HCT116 (cell line): ENCODE results near the gene GSTM4. TPM values are rescaled to one million over a fixed set of nuclear protein-coding genes. Genes with fewer than 3 reads are reported as not detected.

ENCODE experiments used
- ATAC-seq: fragments of 200-7000 bp; cut with Tn5 transposase; 2 replicates; pipeline ENCODE4 v1.9.1; 2020; ENCODE audit warnings: mild to moderate bottlenecking, moderate library complexity
- BruUV-seq: library from RNA; stranded (reverse); fragments of 400-500 nt; replicated peaks from 2 replicates; lab custom pipeline; 2021; lab: Mats Ljungman, UMichigan
- CTCF ChIA-PET: fragments of 300-600 bp; sonication (Branson Sonifier 250); formaldehyde crosslinking; loops from one replicate; lab custom pipeline; 2021; ENCODE audit warnings: antibody characterized with exemption; lab: Charles Lee
- POLR2A ChIA-PET: fragments of 300-600, 350-600 bp; sonication (Branson Sonifier 250); formaldehyde crosslinking; loops from one replicate; lab custom pipeline; 2021; ENCODE audit warnings: antibody characterized with exemption; lab: Charles Lee
- RAD21 ChIA-PET, 2 experiments: fragments of 300-600 bp; sonication (Branson Sonifier 250); formaldehyde crosslinking; loops; one replicate each; lab custom pipeline; 2023; ENCODE audit warnings: low total read pairs in 2 of 2; ENCODE audit not compliant: uncharacterized antibody in 2 of 2, unreplicated experiment in 2 of 2, low non-redundant PET in 1 of 2; lab: Charles Lee
- DNase-seq: peaks from one replicate; pipeline ENCODE4 v3.0.0-alpha.2; 2010; ENCODE audit warnings: low read depth, low spot score
- H2AFZ ChIP-seq: fragments of 200-600 bp; shearing (Covaris generic), sonication (generic); 2 replicates; pipeline ENCODE4 v1.6.1; 2017; ENCODE audit warnings: low read depth, mixed run types, mixed read lengths, antibody characterized with exemption, low read length; ENCODE audit not compliant: poor library complexity, severe bottlenecking
- H3K27ac ChIP-seq: 2 replicates; pipeline ENCODE4 v1.5.1; 2012; ENCODE audit warnings: low read depth, low read length
- H3K27me3 ChIP-seq: fragments of 200-600 bp; sonication (generic); 2 replicates; pipeline ENCODE4 v1.6.1; 2016; ENCODE audit warnings: mixed run types, low read length, mixed read lengths; ENCODE audit not compliant: insufficient read depth
- H3K36me3 ChIP-seq, 2 experiments: fragments of 200-500 bp in 1 of 2; fragments of 200-600 bp in 1 of 2; sonication (Bioruptor generic) in 1 of 2; sonication (generic) in 1 of 2; 2 replicates each; pipeline versions ENCODE4 v1.5.1 to v1.6.1; 2014 to 2016; ENCODE audit warnings: low read length in 2 of 2, inconsistent platforms in 1 of 2, mixed read lengths in 1 of 2, mixed run types in 1 of 2; ENCODE audit not compliant: insufficient read depth in 2 of 2, control insufficient read depth in 1 of 2
- H3K4me1 ChIP-seq, 2 experiments: fragments of 200-600 bp in 1 of 2; sonication (generic) in 1 of 2; 2 replicates each; pipeline versions ENCODE4 v1.5.1 to v1.6.1; 2012 to 2017; ENCODE audit warnings: low read length in 2 of 2, inconsistent platforms in 1 of 2, mild to moderate bottlenecking in 1 of 2, mixed read lengths in 1 of 2, mixed run types in 1 of 2, moderate library complexity in 1 of 2; ENCODE audit not compliant: insufficient read depth in 2 of 2, control insufficient read depth in 1 of 2
- H3K4me2 ChIP-seq: fragments of 200-600 bp; sonication (generic); 2 replicates; pipeline ENCODE4 v1.6.1; 2017; ENCODE audit warnings: mixed run types, low read length, mixed read lengths
- H3K4me3 ChIP-seq, 2 experiments: fragments of 200-600 bp in 1 of 2; sonication (generic) in 1 of 2; replicated peaks in 1 of 2; 2 replicates each; pipeline ENCODE4 v1.5.1; 2011 to 2016; ENCODE audit warnings: low read length in 2 of 2, control low read depth in 1 of 2, low read depth in 1 of 2, mild to moderate bottlenecking in 1 of 2, mixed read lengths in 1 of 2, mixed run types in 1 of 2
- H3K79me2 ChIP-seq: fragments of 200-600 bp; sonication (generic); 2 replicates; pipeline ENCODE4 v1.6.1; 2017; ENCODE audit warnings: mild to moderate bottlenecking, mixed run types, low read length, moderate library complexity, mixed read lengths; ENCODE audit not compliant: insufficient read depth
- H3K9ac ChIP-seq: fragments of 200-600 bp; sonication (generic); 2 replicates; pipeline ENCODE4 v1.6.1; 2016; ENCODE audit warnings: low read length, mixed read lengths
- H3K9me2 ChIP-seq: fragments of 200-600 bp; sonication (generic), shearing (Covaris generic); 2 replicates; pipeline ENCODE4 v1.6.1; 2017; ENCODE audit warnings: mixed run types, mild to moderate bottlenecking, moderate library complexity; ENCODE audit not compliant: insufficient read depth
- H3K9me3 ChIP-seq, 2 experiments: fragments of 200-500 bp in 1 of 2; fragments of 200-600 bp in 1 of 2; sonication (Bioruptor generic) in 1 of 2; sonication (generic) in 1 of 2; 2 replicates each; pipeline ENCODE4 v1.6.1; 2014 to 2017; ENCODE audit warnings: low read length in 2 of 2, mixed read lengths in 2 of 2, inconsistent platforms in 1 of 2, low read depth in 1 of 2, mild to moderate bottlenecking in 1 of 2, mixed run types in 1 of 2, moderate library complexity in 1 of 2; ENCODE audit not compliant: control insufficient read depth in 1 of 2, insufficient read depth in 1 of 2
- H4K20me1 ChIP-seq: fragments of 200-600 bp; sonication (generic), shearing (Covaris generic); 2 replicates; pipeline ENCODE4 v1.6.1; 2017; ENCODE audit warnings: mixed run types, mild to moderate bottlenecking, moderate library complexity; ENCODE audit not compliant: insufficient read depth
- CBX3 ChIP-seq: IDR thresholded peaks from 2 replicates; pipeline ENCODE4 v1.6.1; 2012; ENCODE audit warnings: low read depth
- CEBPB ChIP-seq: IDR thresholded peaks from 2 replicates; pipeline ENCODE4 v1.6.1; 2012; ENCODE audit warnings: low read depth
- CTCF ChIP-seq, 3 experiments: fragments of 200-600 bp in 1 of 3; sonication (generic) in 1 of 3; IDR thresholded peaks in 2 of 3; conservative IDR thresholded peaks in 1 of 3; 2 replicates each; pipeline ENCODE4 v1.5.1; 2012 to 2017; ENCODE audit warnings: low read depth in 2 of 3, low read length in 2 of 3, antibody characterized with exemption in 1 of 3, borderline replicate concordance in 1 of 3, control low read depth in 1 of 3, mild to moderate bottlenecking in 1 of 3, mixed read lengths in 1 of 3, mixed run types in 1 of 3, moderate library complexity in 1 of 3; ENCODE audit not compliant: insufficient read depth in 1 of 3
- ELF1 ChIP-seq: IDR thresholded peaks from 2 replicates; pipeline ENCODE4 v1.6.1; 2012; ENCODE audit warnings: low read depth, borderline replicate concordance
- EZH2phosphoT487 ChIP-seq: fragments of 200-600 bp; IDR thresholded peaks from 2 replicates; pipeline ENCODE4 v1.6.1; 2018; ENCODE audit warnings: antibody characterized with exemption, borderline replicate concordance
- FOSL1 ChIP-seq: IDR thresholded peaks from 2 replicates; pipeline ENCODE4 v1.6.1; 2012; ENCODE audit warnings: low read depth
- JUND ChIP-seq: IDR thresholded peaks from 2 replicates; pipeline ENCODE4 v1.6.1; 2012
- POLR2A ChIP-seq: IDR thresholded peaks from 2 replicates; pipeline ENCODE4 v1.7.0; 2011; ENCODE audit warnings: borderline replicate concordance; ENCODE audit not compliant: insufficient read depth, insufficient read length; ENCODE audit errors: extremely low read depth
- POLR2AphosphoS5 ChIP-seq: IDR thresholded peaks from 2 replicates; pipeline ENCODE4 v1.6.1; 2011; ENCODE audit warnings: mild to moderate bottlenecking, low read depth, low read length, moderate library complexity
- RAD21 ChIP-seq: IDR thresholded peaks from 2 replicates; pipeline ENCODE4 v1.6.1; 2012; ENCODE audit warnings: low read depth, mild to moderate bottlenecking
- SIN3A ChIP-seq: IDR thresholded peaks from 2 replicates; pipeline ENCODE4 v1.6.1; 2012; ENCODE audit warnings: low read depth
- SP1 ChIP-seq: IDR thresholded peaks from 2 replicates; pipeline ENCODE4 v1.6.1; 2012; ENCODE audit warnings: low read depth
- TCF7L2 ChIP-seq: IDR thresholded peaks from 2 replicates; pipeline ENCODE4 v1.7.0; 2011; ENCODE audit warnings: borderline replicate concordance, inconsistent platforms; ENCODE audit not compliant: insufficient read depth, insufficient read length; ENCODE audit errors: extremely low read depth
- ZFX ChIP-seq: fragments of 450-650 bp; IDR thresholded peaks from 2 replicates; pipeline ENCODE4 v1.6.1; 2017
- ZNF274 ChIP-seq: fragments of 200-500 bp; sonication (Bioruptor generic); IDR thresholded peaks from 2 replicates; pipeline ENCODE4 v1.6.1; 2014; ENCODE audit warnings: mild to moderate bottlenecking, low read depth, low read length, inconsistent platforms
- intact Hi-C: fragments of 100-400 bp; cut with micrococcal nuclease; formaldehyde crosslinking; loops from 2 replicates; pipeline ENCODE4 v1.10.0; 2022
- total RNA-seq: library from RNA; stranded (reverse); gene quantifications from one replicate; pipeline ENCODE4 v1.2.1, GENCODE V29; 2021; ENCODE audit not compliant: unreplicated experiment
- TF ChIP-seq, protein P1 (sequence below): IDR thresholded peaks from 2 replicates; pipeline ENCODE4 v1.6.1; 2012
- TF ChIP-seq, protein P2 (sequence below): IDR thresholded peaks from 2 replicates; pipeline ENCODE4 v1.6.1; 2011; ENCODE audit warnings: mild to moderate bottlenecking, low read length, moderate library complexity; ENCODE audit not compliant: insufficient replicate concordance; ENCODE audit errors: extremely low read depth
- TF ChIP-seq, protein P3 (sequence below): IDR thresholded peaks from 2 replicates; pipeline ENCODE4 v1.6.1; 2012

Gene GSTM4
- total RNA-seq, 1 experiment from 2014 or later = 15.9 TPM

DNA sequence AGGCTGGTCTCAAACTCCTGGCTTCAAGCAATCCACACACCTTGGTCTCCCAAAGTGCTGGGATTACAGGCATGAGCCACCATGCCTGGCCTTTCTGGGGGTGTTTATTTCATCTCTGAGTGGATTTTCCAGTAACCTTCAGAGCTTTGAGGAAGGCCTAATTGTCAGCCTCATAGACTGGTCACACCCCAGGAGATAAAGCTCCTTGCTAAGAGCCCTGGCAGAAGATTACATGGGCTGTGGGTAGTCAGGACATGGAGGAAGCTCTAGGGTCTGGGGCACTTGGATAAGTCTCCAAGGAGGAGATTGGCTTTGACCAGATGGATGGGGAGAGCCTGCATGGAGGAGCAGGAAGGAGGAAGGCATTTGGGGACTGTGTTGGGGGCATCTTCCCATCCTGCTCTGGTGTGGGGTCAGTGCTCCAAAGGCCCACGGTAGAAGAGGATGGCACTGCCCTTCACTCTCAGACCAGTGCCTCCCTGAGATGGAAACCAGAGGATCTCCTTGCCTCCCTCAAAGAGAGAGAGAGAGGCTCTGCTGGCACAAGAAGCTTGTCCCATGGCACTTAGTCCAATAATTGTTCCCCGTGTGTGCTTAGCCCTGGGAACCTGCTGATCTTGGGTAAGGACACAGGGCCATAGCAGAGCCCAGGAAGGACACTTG is 14.7 kb upstream of the GSTM4 start:
- Histone ChIP-seq H3K4me3 (no peak overlapping the region), H3K27me3 (no peaks in the 10 kb centered on the region), H3K9ac (no peak overlapping the region), H2AFZ (no peak overlapping the region), H3K36me3 (no peaks in the 10 kb centered on the region), H3K27ac (no peak overlapping the region), H3K9me3 (no peaks in the 10 kb centered on the region), H3K4me1 (peaks cover 10 to 25% of the 10 kb centered on the region in 2 experiments), H4K20me1 (no peaks in the 10 kb centered on the region), H3K4me2 (no peak overlapping the region), H3K9me2 (no peaks in the 10 kb centered on the region)
- DNase-seq (no peak), ATAC-seq (no peak)
- ChIA-PET RAD21 (interaction anchor here (1.2 to 2.4 kb wide), 4 partner anchors 9 to 133 kb away, joined by 3 to 8 read pairs (median 8); no protein-coding TSS in a partner anchor), POLR2A (interaction anchor here (1.6 to 1.8 kb wide), 2 partner anchors 95 to 133 kb away, joined by 4 read pairs; no protein-coding TSS in a partner anchor), CTCF (interaction anchor here (1.2 to 4.0 kb wide), 12 partner anchors 8 to 343 kb away, joined by 3 to 73 read pairs (median 20); partner anchors contain the start of genes AHCYL1 and GNAI3)
- no TSS peak for BruUV-seq
- intact Hi-C loops = loop anchor here (2.0 kb wide), 1 partner anchor 94 kb away; no protein-coding TSS in a partner anchor
- TF ChIP-seq CEBPB (no peak), SIN3A (no peak), SP1 (no peak), CBX3 (no peak), POLR2AphosphoS5 (no peak), JUND (no peak), ZFX (no peak), TCF7L2 (no peak), POLR2A (no peak), EZH2phosphoT487 (no peak), FOSL1 (no peak), ZNF274 (no peak), RAD21 (no peak), ELF1 (no peak), CTCF (IDR thresholded peaks at IDR 0.05 in 2 of 3, conservative IDR thresholded peaks at IDR 0.05 in 1 of 3; ENCODE audit: borderline replicate concordance in 1 of 3, insufficient read depth in 1 of 3, low read depth in 2 of 3, low read length in 2 of 3) (no peak)
- TF ChIP-seq, protein P1, sequence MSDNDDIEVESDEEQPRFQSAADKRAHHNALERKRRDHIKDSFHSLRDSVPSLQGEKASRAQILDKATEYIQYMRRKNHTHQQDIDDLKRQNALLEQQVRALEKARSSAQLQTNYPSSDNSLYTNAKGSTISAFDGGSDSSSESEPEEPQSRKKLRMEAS = no peak
- TF ChIP-seq, protein P2, sequence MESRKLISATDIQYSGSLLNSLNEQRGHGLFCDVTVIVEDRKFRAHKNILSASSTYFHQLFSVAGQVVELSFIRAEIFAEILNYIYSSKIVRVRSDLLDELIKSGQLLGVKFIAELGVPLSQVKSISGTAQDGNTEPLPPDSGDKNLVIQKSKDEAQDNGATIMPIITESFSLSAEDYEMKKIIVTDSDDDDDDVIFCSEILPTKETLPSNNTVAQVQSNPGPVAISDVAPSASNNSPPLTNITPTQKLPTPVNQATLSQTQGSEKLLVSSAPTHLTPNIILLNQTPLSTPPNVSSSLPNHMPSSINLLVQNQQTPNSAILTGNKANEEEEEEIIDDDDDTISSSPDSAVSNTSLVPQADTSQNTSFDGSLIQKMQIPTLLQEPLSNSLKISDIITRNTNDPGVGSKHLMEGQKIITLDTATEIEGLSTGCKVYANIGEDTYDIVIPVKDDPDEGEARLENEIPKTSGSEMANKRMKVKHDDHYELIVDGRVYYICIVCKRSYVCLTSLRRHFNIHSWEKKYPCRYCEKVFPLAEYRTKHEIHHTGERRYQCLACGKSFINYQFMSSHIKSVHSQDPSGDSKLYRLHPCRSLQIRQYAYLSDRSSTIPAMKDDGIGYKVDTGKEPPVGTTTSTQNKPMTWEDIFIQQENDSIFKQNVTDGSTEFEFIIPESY = no peak
- TF ChIP-seq, protein P3, sequence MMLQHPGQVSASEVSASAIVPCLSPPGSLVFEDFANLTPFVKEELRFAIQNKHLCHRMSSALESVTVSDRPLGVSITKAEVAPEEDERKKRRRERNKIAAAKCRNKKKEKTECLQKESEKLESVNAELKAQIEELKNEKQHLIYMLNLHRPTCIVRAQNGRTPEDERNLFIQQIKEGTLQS = no peak
- TF ChIP-seq, all 23 proteins: peak for 0
- H3K79me2 ChIP-seq = no peaks in the 10 kb centered on the region
